Measurements from ENCODE around the gene PCDH7. TPM values are rescaled to one million over a fixed set of nuclear protein-coding genes. Genes with fewer than 3 reads are reported as not detected.

Gene PCDH7
- total RNA-seq, 1 experiment from 2014 or later: 65.9 TPM

GRCh38 chr4:30716158-30716557 is 4.0 kb upstream of the PCDH7 start:
- POLR2A ChIA-PET: interaction anchor here (0.6 kb wide), 1 partner anchor 329 kb away, joined by 3 read pairs; no protein-coding TSS in a partner anchor
- H3K9ac ChIP-seq (ENCODE audit: low read length): peak overlapping the region; percentile 58
- H3K27me3 ChIP-seq (ENCODE audit: insufficient read depth, low read length): no peaks in the 10 kb centered on the region
- peak; percentile 57 for ATAC-seq
- peak overlapping the region; percentile 10 for H2AFZ ChIP-seq (ENCODE audit: low read depth, low read length, poor library complexity, severe bottlenecking)
- CTCF ChIA-PET: interaction anchor here (1.1 kb wide), 1 partner anchor 174 kb away, joined by 3 read pairs; no protein-coding TSS in a partner anchor
- BruUV-seq (replicated peaks): no TSS peak
- peaks cover 15% of the 10 kb centered on the region; the same call in 1 of the 2 replicates for H3K79me2 ChIP-seq (ENCODE audit: insufficient read depth, low read length)
- peak; percentile 72 for DNase-seq (ENCODE audit: low read depth, low spot score)
- H3K27ac ChIP-seq (ENCODE audit: low read depth, low read length): peak overlapping the region; percentile 86
- H3K9me3 ChIP-seq (ENCODE audit: control insufficient read depth in 1 of 2, insufficient read depth in 1 of 2, low read depth in 1 of 2, low read length in 2 of 2): peaks cover 5 to 15% of the 10 kb centered on the region in 2 experiments; a peak in 2 of 4 replicates
- peak overlapping the region; percentile 55 for H3K4me2 ChIP-seq (ENCODE audit: low read length)
- peaks cover 25 to 36% of the 10 kb centered on the region in 2 experiments for H3K4me1 ChIP-seq (ENCODE audit: control insufficient read depth in 1 of 2, insufficient read depth in 2 of 2, low read length in 2 of 2)
- no peak for TF ChIP-seq ELF1 (IDR thresholded peaks at IDR 0.05; ENCODE audit: borderline replicate concordance, low read depth)
- TF ChIP-seq SP1 (IDR thresholded peaks at IDR 0.05; ENCODE audit: low read depth): no peak
- peak; percentile 39 to 74 (median 49); a peak in 5 of 6 replicates for TF ChIP-seq CTCF (IDR thresholded peaks at IDR 0.05 in 2 of 3, conservative IDR thresholded peaks at IDR 0.05 in 1 of 3; ENCODE audit: borderline replicate concordance in 1 of 3, insufficient read depth in 1 of 3, low read depth in 2 of 3, low read length in 2 of 3)
- peak; percentile 91 for TF ChIP-seq RAD21 (IDR thresholded peaks at IDR 0.05; ENCODE audit: low read depth)
- no peak overlapping the region for H3K4me3 ChIP-seq (replicated peaks in 1 of 2; ENCODE audit: low read depth in 1 of 2, low read length in 2 of 2)
- H3K36me3 ChIP-seq (ENCODE audit: control insufficient read depth in 1 of 2, insufficient read depth in 2 of 2, low read length in 2 of 2): 0 out of 4 replicates have a peak, but pooled peaks cover 0 to 6% of the 10 kb centered on the region in 2 experiments
- RAD21 ChIA-PET (ENCODE audit: low non-redundant PET in 1 of 2, low total read pairs in 2 of 2, uncharacterized antibody in 2 of 2, unreplicated experiment in 2 of 2): interaction anchor here in 1 of 2 experiments (0.6 kb wide), 1 partner anchor 511 kb away, joined by 9 read pairs; no protein-coding TSS in a partner anchor
- no peaks in the 10 kb centered on the region for H4K20me1 ChIP-seq (ENCODE audit: insufficient read depth)
- no peaks in the 10 kb centered on the region for H3K9me2 ChIP-seq (ENCODE audit: insufficient read depth)
- intact Hi-C loops (cut with micrococcal nuclease): loop anchor here (2.0 to 10.0 kb wide), 8 partner anchors 69 to 959 kb away; no protein-coding TSS in a partner anchor

GRCh38 chr4:30716681-30717207 is 3.4 kb upstream of the PCDH7 start:
- ATAC-seq: peak; percentile 37
- Histone ChIP-seq H2AFZ (ENCODE audit: low read depth, low read length, poor library complexity, severe bottlenecking) (no peak overlapping the region), H3K4me3 (replicated peaks in 1 of 2; ENCODE audit: low read depth in 1 of 2, low read length in 2 of 2) (0 out of 4 replicates have a peak overlapping the region, but pooled peaks of 1 of the 2 experiments have one; percentile 17), H3K9me3 (ENCODE audit: control insufficient read depth in 1 of 2, insufficient read depth in 1 of 2, low read depth in 1 of 2, low read length in 2 of 2) (peaks cover 5 to 18% of the 10 kb centered on the region in 2 experiments; a peak in 2 of 4 replicates), H3K36me3 (ENCODE audit: control insufficient read depth in 1 of 2, insufficient read depth in 2 of 2, low read length in 2 of 2) (0 out of 4 replicates have a peak, but pooled peaks cover 0 to 6% of the 10 kb centered on the region in 2 experiments), H3K27ac (ENCODE audit: low read depth, low read length) (peak overlapping the region; percentile 86), H3K4me2 (ENCODE audit: low read length) (peak overlapping the region; percentile 55), H3K79me2 (ENCODE audit: insufficient read depth, low read length) (peaks cover 15% of the 10 kb centered on the region; the same call in 1 of the 2 replicates), H4K20me1 (ENCODE audit: insufficient read depth) (no peaks in the 10 kb centered on the region), H3K27me3 (ENCODE audit: insufficient read depth, low read length) (no peaks in the 10 kb centered on the region), H3K9ac (ENCODE audit: low read length) (peak overlapping the region; percentile 58), H3K9me2 (ENCODE audit: insufficient read depth) (no peaks in the 10 kb centered on the region), H3K4me1 (ENCODE audit: control insufficient read depth in 1 of 2, insufficient read depth in 2 of 2, low read length in 2 of 2) (peaks cover 25 to 36% of the 10 kb centered on the region in 2 experiments)
- intact Hi-C loops (cut with micrococcal nuclease): loop anchor here (2.0 to 10.0 kb wide), 8 partner anchors 68 to 958 kb away; no protein-coding TSS in a partner anchor
- TF ChIP-seq TCF7L2 (IDR thresholded peaks at IDR 0.05; ENCODE audit: borderline replicate concordance, extremely low read depth, insufficient read depth, insufficient read length) (peak; percentile 10), FOSL1 (IDR thresholded peaks at IDR 0.05; ENCODE audit: low read depth) (no peak)
- RAD21 ChIA-PET (ENCODE audit: low non-redundant PET in 1 of 2, low total read pairs in 2 of 2, uncharacterized antibody in 2 of 2, unreplicated experiment in 2 of 2): interaction anchor here in 1 of 2 experiments (0.6 kb wide), 1 partner anchor 511 kb away, joined by 9 read pairs; no protein-coding TSS in a partner anchor
- no TSS peak for BruUV-seq (replicated peaks)
- DNase-seq (ENCODE audit: low read depth, low spot score): no peak
- POLR2A ChIA-PET: interaction anchor here (0.6 to 0.8 kb wide), 3 partner anchors 38 to 329 kb away, joined by 3 read pairs; no protein-coding TSS in a partner anchor
- CTCF ChIA-PET: no interaction called here

All from HCT116 (cell line).